ENCODE measurements around the gene GUK1.

GUK1 gene

DNA sequence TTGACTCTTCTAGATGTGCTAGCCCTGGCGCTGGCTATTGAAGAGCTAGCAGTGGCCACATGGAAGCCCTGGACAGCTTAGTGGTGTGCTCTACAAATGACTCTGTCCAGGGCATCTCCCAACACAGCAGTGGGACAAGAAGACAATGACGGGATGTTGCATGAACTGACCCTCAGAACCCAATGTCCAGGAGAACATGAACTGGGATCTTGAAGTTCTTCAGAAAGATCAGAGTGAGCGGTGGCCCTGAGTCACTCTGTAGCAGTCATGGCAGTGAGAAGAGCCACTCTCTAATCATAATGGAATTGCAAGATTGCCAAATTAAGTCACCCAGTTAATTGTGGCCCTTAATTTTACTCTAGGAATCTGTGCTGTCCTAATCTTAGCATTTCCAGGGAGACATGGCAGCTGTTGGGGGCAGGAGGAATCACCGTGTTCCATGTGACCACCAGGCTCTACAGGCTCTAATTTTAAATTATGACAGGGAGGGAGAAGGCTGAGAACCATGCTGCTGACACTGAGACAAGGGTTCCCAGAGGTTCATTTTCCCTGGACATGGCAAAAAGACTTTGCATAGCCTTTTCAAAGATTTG is 57.6 kb downstream of the GUK1 start:
- FAIRE-seq = no peak
- DNase-seq (ENCODE audit: insufficient read length, low spot score) = no peak
